GM18870 (cell line): ENCODE measurements around the gene USP17L25.
"Not testable (repeated sequence)": the region's sequence is repeated elsewhere in the genome, so short reads cannot be mapped to it uniquely, and the experiment has no call there.

Experiments used
- ATAC-seq: cut with Tn5 transposase; IDR thresholded peaks from one replicate; pipeline ENCODE4 v1.9.1; 2021; ENCODE audit warnings: moderate library complexity; ENCODE audit not compliant: unreplicated experiment

USP17L25 gene, protein sequence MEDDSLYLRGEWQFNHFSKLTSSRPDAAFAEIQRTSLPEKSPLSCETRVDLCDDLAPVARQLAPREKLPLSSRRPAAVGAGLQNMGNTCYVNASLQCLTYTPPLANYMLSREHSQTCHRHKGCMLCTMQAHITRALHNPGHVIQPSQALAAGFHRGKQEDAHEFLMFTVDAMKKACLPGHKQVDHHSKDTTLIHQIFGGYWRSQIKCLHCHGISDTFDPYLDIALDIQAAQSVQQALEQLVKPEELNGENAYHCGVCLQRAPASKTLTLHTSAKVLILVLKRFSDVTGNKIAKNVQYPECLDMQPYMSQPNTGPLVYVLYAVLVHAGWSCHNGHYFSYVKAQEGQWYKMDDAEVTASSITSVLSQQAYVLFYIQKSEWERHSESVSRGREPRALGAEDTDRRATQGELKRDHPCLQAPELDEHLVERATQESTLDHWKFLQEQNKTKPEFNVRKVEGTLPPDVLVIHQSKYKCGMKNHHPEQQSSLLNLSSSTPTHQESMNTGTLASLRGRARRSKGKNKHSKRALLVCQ

DNA sequence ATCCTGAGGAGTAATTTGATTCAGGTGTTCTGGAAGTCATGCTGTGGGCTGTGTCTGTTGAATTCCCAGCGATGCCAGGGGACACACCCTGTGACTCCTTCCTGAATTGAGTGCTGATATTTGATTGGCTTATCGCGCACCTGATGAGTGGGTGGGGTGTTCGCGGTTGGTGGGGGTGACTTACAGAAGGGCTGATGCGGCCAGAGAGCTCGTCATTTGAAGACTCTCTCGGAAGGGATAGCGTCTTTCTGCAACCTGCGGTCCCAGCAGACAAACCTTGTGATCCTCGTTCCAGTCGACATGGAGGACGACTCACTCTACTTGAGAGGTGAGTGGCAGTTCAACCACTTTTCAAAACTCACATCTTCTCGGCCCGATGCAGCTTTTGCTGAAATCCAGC, at the start of gene USP17L25:
Gene USP17L25, plus strand, starts transcription at position 301 of the 400 bp plus-strand sequence. Its CDS starts 0 bp downstream, at position 301.
- not testable (repeated sequence) for ATAC-seq

DNA sequence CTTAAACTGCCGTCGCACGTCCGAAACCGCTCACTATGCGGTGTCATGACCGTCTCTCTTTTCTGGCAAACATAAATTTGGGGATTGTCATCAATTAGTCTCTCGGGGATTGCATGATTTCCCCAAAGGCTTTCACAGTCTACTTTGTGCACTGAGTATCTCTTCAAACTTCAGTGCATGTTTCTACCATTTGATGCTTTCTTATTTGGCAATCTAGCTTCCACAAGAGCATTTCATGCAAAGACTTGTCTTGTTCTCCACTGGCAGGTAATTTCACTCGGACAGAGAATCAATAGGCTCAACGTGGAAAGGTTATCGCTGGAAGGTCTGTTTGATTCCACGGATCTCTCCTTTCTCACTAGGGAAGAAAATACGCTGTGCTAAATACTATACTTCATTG, 5.5 kb upstream of the USP17L25 start:
- ATAC-seq = not testable (repeated sequence)

DNA sequence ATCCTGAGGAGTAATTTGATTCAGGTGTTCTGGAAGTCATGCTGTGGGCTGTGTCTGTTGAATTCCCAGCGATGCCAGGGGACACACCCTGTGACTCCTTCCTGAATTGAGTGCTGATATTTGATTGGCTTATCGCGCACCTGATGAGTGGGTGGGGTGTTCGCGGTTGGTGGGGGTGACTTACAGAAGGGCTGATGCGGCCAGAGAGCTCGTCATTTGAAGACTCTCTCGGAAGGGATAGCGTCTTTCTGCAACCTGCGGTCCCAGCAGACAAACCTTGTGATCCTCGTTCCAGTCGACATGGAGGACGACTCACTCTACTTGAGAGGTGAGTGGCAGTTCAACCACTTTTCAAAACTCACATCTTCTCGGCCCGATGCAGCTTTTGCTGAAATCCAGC, 4.8 kb upstream of the USP17L25 start, which contains the start of gene USP17L24:
Gene USP17L24, plus strand, starts transcription at position 301 of the 400 bp plus-strand sequence. Its CDS starts 0 bp downstream, at position 301.
- not testable (repeated sequence) for ATAC-seq

DNA sequence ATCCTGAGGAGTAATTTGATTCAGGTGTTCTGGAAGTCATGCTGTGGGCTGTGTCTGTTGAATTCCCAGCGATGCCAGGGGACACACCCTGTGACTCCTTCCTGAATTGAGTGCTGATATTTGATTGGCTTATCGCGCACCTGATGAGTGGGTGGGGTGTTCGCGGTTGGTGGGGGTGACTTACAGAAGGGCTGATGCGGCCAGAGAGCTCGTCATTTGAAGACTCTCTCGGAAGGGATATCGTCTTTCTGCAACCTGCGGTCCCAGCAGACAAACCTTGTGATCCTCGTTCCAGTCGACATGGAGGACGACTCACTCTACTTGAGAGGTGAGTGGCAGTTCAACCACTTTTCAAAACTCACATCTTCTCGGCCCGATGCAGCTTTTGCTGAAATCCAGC, 4.6 kb downstream of the USP17L25 start, which contains the start of gene USP17L26:
Gene USP17L26, plus strand, starts transcription at position 301 of the 400 bp plus-strand sequence. Its CDS starts 0 bp downstream, at position 301.
- not testable (repeated sequence) for ATAC-seq

DNA sequence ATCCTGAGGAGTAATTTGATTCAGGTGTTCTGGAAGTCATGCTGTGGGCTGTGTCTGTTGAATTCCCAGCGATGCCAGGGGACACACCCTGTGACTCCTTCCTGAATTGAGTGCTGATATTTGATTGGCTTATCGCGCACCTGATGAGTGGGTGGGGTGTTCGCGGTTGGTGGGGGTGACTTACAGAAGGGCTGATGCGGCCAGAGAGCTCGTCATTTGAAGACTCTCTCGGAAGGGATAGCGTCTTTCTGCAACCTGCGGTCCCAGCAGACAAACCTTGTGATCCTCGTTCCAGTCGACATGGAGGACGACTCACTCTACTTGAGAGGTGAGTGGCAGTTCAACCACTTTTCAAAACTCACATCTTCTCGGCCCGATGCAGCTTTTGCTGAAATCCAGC, 9.4 kb downstream of the USP17L25 start, which contains the start of gene USP17L5:
Gene USP17L5, plus strand, starts transcription at position 301 of the 400 bp plus-strand sequence. Its CDS starts 0 bp downstream, at position 301.
- not testable (repeated sequence) for ATAC-seq

DNA sequence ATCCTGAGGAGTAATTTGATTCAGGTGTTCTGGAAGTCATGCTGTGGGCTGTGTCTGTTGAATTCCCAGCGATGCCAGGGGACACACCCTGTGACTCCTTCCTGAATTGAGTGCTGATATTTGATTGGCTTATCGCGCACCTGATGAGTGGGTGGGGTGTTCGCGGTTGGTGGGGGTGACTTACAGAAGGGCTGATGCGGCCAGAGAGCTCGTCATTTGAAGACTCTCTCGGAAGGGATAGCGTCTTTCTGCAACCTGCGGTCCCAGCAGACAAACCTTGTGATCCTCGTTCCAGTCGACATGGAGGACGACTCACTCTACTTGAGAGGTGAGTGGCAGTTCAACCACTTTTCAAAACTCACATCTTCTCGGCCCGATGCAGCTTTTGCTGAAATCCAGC, 14.1 kb downstream of the USP17L25 start, which contains the start of gene USP17L27:
Gene USP17L27, plus strand, starts transcription at position 301 of the 400 bp plus-strand sequence. Its CDS starts 0 bp downstream, at position 301.
- ATAC-seq = not testable (repeated sequence)

DNA sequence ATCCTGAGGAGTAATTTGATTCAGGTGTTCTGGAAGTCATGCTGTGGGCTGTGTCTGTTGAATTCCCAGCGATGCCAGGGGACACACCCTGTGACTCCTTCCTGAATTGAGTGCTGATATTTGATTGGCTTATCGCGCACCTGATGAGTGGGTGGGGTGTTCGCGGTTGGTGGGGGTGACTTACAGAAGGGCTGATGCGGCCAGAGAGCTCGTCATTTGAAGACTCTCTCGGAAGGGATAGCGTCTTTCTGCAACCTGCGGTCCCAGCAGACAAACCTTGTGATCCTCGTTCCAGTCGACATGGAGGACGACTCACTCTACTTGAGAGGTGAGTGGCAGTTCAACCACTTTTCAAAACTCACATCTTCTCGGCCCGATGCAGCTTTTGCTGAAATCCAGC, 18.9 kb downstream of the USP17L25 start, which contains the start of gene USP17L28:
Gene USP17L28, plus strand, starts transcription at position 301 of the 400 bp plus-strand sequence. Its CDS starts 0 bp downstream, at position 301.
- ATAC-seq = not testable (repeated sequence)

DNA sequence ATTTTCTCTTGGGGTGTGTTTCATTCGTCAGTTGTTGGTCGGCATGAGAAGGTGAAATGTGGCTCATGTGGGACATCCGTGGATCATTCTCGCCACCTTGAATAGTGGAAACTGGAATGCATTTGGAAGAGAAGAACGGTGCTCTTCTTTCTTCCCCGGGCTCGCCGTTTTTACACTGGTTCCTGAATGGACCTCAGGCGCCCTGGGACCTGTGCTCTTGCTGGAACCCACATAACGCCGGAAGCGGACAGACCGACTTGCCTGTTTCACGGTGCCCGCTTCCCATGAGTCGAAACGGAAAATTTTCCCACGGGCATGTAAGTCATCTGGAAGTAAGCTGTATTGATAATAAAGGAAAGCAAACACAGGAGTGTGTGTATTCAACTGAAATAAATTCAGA, 21.2 kb downstream of the USP17L25 start:
- not testable (repeated sequence) for ATAC-seq

DNA sequence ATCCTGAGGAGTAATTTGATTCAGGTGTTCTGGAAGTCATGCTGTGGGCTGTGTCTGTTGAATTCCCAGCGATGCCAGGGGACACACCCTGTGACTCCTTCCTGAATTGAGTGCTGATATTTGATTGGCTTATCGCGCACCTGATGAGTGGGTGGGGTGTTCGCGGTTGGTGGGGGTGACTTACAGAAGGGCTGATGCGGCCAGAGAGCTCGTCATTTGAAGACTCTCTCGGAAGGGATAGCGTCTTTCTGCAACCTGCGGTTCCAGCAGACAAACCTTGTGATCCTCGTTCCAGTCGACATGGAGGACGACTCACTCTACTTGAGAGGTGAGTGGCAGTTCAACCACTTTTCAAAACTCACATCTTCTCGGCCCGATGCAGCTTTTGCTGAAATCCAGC, 23.6 kb downstream of the USP17L25 start, which contains the start of gene USP17L29:
Gene USP17L29, plus strand, starts transcription at position 301 of the 400 bp plus-strand sequence. Its CDS starts 0 bp downstream, at position 301.
- not testable (repeated sequence) for ATAC-seq

DNA sequence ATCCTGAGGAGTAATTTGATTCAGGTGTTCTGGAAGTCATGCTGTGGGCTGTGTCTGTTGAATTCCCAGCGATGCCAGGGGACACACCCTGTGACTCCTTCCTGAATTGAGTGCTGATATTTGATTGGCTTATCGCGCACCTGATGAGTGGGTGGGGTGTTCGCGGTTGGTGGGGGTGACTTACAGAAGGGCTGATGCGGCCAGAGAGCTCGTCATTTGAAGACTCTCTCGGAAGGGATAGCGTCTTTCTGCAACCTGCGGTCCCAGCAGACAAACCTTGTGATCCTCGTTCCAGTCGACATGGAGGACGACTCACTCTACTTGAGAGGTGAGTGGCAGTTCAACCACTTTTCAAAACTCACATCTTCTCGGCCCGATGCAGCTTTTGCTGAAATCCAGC, 33.1 kb downstream of the USP17L25 start, which contains the start of gene USP17L30:
Gene USP17L30, plus strand, starts transcription at position 301 of the 400 bp plus-strand sequence. Its CDS starts 0 bp downstream, at position 301.
- not testable (repeated sequence) for ATAC-seq

DNA sequence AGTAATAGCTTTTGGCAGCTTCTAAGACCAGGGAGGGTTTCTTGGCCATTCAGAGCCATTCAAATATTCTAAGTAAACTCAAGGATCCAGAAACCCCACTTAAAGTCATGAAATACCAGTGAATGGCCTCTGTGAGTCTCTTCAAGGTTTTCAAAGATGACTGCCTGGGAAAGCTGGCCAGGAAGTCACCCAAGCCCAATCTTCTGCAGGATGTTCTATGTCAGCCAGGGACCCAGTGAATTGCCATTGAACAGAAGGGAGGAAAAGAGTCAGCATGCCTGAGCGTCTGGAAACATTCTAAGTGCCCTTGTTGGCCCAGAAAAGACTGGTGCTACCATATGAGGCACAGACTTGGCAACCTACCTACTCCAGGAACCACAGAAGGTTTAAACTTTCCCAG, 50.2 kb downstream of the USP17L25 start:
- ATAC-seq = not testable (repeated sequence)
